GM06990 (cell line): ENCODE data around the gene AAR2.

Experiments
- DNase-seq: peaks from one replicate; pipeline ENCODE4 v3.0.0-alpha.2; 2011; ENCODE audit not compliant: insufficient read length; ENCODE audit errors: extremely low read depth
- H3K27me3 ChIP-seq: replicated peaks from 2 replicates; pipeline ENCODE4 v1.6.0; 2011; ENCODE audit warnings: low read length; ENCODE audit not compliant: control insufficient read depth, insufficient read depth
- H3K36me3 ChIP-seq: 2 replicates; pipeline ENCODE4 v1.5.1; 2011; ENCODE audit warnings: low read length; ENCODE audit not compliant: control insufficient read depth, insufficient read depth
- H3K4me3 ChIP-seq: replicated peaks from 2 replicates; pipeline ENCODE4 v1.5.1; 2011; ENCODE audit warnings: low read depth, mild to moderate bottlenecking, control low read depth, low read length
- TF ChIP-seq, protein P1 (sequence below): IDR thresholded peaks from 2 replicates; pipeline ENCODE4 v1.5.1; 2011; ENCODE audit warnings: low read length, control low read depth, mild to moderate bottlenecking, inconsistent platforms; ENCODE audit not compliant: insufficient read depth, poor library complexity, severe bottlenecking

The AAR2 gene

DNA sequence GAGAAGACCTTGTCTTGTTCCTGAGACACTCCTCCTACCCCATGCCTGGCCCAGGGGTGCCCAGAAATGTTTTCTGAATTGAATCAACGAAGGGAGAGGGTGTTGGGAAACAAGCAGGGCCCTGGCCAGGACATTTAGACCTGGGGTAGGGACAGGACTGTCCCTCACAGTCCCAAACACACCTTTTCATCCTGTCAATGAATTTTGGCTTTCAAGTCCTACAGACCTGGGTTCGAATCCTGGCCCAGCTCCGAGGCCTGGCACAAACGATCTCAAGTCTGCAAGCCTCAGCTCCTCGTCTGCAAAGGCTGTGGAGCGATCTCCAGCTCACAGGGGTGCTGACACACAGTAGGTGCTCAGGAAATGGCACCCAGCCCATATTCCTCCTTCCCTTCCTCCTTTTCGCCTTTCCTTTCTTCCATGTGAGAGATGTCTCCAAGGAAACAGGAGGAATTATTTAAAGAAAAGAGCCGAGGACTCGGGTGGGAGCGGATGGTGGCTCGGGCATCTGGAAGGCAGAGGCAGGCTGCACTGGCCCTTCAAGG is 62.6 kb downstream of the AAR2 start:
- Histone ChIP-seq H3K27me3 (peaks cover 2% of the 10 kb centered on the region), H3K36me3 (no peaks in the 10 kb centered on the region), H3K4me3 (no peak overlapping the region)
- no peak for DNase-seq
- TF ChIP-seq, protein P1, sequence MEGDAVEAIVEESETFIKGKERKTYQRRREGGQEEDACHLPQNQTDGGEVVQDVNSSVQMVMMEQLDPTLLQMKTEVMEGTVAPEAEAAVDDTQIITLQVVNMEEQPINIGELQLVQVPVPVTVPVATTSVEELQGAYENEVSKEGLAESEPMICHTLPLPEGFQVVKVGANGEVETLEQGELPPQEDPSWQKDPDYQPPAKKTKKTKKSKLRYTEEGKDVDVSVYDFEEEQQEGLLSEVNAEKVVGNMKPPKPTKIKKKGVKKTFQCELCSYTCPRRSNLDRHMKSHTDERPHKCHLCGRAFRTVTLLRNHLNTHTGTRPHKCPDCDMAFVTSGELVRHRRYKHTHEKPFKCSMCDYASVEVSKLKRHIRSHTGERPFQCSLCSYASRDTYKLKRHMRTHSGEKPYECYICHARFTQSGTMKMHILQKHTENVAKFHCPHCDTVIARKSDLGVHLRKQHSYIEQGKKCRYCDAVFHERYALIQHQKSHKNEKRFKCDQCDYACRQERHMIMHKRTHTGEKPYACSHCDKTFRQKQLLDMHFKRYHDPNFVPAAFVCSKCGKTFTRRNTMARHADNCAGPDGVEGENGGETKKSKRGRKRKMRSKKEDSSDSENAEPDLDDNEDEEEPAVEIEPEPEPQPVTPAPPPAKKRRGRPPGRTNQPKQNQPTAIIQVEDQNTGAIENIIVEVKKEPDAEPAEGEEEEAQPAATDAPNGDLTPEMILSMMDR = no peak

DNA sequence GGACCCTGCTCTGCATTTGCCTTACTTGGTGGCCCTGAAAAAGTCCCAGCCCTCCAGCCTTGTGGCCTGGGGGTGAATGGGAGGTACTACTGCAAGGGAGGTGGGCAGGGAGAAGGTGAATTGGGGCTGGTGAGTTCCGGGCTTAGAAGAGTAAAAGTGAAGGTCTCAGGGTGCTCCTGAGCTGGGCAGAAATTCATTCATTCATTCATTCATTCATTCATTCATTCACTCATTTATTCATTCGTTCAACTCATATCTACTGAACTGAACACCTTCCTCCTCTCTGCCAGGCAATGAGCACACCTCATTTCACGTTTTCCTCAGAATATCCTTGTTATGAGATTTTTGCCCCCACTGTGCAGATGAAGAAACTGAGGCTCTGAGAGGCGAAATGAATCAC is 63.2 kb downstream of the AAR2 start:
- Histone ChIP-seq H3K4me3 (no peak overlapping the region), H3K36me3 (no peaks in the 10 kb centered on the region), H3K27me3 (peaks cover 2% of the 10 kb centered on the region)
- TF ChIP-seq, protein P1 = no peak
- DNase-seq = no peak

DNA sequence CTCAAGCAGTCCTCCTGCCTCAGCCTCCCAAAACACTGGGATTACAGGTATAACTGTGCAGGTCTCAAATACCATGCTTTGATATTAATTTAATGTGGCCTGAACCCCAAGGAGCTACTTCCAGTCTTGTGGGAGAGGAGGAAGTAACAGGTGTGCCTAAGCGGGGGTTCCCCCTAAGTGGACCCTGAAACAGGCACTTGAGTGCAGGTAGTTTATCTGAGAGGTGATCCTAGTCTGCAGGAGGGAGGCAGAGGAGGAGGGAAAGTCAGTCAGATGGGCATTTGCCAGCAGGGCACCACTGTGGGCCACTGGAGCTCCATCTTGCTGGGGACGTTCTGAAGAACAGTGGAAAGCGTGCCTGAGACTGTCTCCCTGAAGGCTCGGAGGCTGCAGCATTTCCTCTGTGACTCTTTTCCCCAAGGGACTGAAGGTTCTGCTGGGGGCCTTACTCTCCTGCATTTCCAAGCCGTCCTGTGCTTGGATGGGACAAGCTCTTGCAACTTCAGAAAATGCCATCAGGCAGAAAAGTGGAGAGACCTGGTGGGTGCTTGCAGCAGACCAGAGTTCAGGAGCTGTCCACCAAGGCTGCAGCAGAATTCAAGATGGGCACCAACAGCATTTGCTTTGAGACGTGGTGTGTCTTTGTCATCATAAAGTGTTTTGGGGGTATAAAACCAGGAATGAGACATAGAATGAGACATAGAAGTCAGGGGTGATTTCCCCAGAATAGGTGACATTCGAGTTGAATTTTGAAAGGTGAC is 65.3 kb downstream of the AAR2 start:
- Histone ChIP-seq H3K27me3 (peaks cover 5% of the 10 kb centered on the region), H3K36me3 (no peaks in the 10 kb centered on the region), H3K4me3 (no peak overlapping the region)
- no peak for DNase-seq
- TF ChIP-seq, protein P1 = no peak

DNA sequence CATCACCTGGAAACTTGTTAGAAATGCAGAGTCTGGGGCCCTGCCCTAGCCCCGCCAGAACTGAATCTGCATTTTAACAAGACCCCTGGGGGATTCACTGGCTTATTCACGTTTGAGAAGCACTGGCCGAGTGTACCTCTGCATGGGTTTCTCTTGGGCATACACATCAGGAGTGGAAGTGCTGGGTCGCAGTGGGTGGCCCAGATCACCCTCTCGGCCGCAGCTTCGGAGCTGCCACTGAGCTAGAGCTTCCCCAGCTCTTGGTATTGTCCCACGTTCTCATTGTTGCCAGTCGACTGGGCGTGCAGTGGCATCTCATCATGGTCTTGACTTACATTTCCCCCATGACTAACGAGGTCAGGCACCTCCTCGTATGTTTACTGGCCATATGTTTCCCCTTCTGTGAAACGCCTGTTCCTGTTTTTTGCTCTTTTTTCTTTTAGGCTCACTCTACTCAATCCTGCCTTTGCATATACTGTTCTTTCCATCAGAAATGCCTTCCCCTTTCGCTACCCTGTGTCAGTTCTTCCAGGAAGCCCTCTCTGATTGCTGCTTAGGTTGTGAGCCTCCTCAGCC is 66.8 kb downstream of the AAR2 start:
- H3K27me3 ChIP-seq = peaks cover 5% of the 10 kb centered on the region
- TF ChIP-seq, protein P1 = no peak
- no peak for DNase-seq

DNA sequence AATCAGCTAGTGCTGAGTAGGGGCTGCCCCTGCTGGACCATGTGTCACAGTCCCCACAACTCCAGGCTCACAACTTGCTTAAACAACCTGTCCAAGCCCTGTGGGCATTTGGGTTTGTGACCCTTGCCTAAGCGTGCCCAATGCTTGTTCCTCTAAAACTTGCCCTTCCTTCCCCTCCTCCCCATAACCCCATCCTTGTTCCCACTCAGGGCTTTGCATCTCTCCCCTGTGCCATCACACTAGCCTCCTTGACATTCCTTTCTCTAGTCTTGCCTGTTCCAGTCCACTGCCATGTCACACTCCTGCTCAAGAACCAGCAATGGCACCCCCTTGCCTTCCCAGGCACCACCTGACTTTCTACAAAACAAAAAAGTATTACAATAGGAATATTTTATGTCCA is 67.6 kb downstream of the AAR2 start:
- TF ChIP-seq, protein P1 = no peak
- H3K27me3 ChIP-seq = peaks cover 5% of the 10 kb centered on the region
- no peak for DNase-seq
- H3K36me3 ChIP-seq = no peaks in the 10 kb centered on the region
- H3K4me3 ChIP-seq = no peak overlapping the region

More for the DNA sequence above, 66.8 kb downstream of the AAR2 start:
- Histone ChIP-seq H3K4me3 (no peak overlapping the region), H3K36me3 (no peaks in the 10 kb centered on the region)
